Central memory CD8-positive, alpha-beta T cell (primary cell): ENCODE results near the gene UNC5A.

Experiments used
- ATAC-seq: fragments of 150-1000 bp; cut with Tn5 transposase; replicated peaks from 2 replicates; pipeline ENCODE4 v1.10.0; 2022; ENCODE audit warnings: mild to moderate bottlenecking, moderate FRiP score, moderate number of reproducible peaks; ENCODE audit not compliant: poor library complexity, severe bottlenecking; ENCODE audit errors: extremely low read depth
- DNase-seq, 2 donors: peaks; one replicate each; pipeline ENCODE4 v3.0.0; 2021; ENCODE audit warnings: low spot score in 2 of 2
- H3K27ac Mint-ChIP-seq: one replicate; pipeline ENCODE4 v1.8.0; 2022; ENCODE audit warnings: low read depth, mild to moderate bottlenecking, moderate library complexity, mixed read lengths
- H3K27me3 Mint-ChIP-seq: one replicate; pipeline ENCODE4 v1.8.0; 2022; ENCODE audit warnings: mixed read lengths
- H3K36me3 Mint-ChIP-seq: one replicate; pipeline ENCODE4 v1.8.0; 2022; ENCODE audit warnings: mild to moderate bottlenecking, moderate library complexity, mixed read lengths; ENCODE audit not compliant: insufficient read depth
- H3K4me1 Mint-ChIP-seq: one replicate; pipeline ENCODE4 v1.8.0; 2022; ENCODE audit warnings: mixed read lengths
- H3K4me3 Mint-ChIP-seq: one replicate; pipeline ENCODE4 v1.8.0; 2022; ENCODE audit warnings: mild to moderate bottlenecking, moderate library complexity, mixed read lengths
- H3K9me3 Mint-ChIP-seq: one replicate; pipeline ENCODE4 v1.8.0; 2022; ENCODE audit warnings: mixed read lengths

The UNC5A gene

DNA sequence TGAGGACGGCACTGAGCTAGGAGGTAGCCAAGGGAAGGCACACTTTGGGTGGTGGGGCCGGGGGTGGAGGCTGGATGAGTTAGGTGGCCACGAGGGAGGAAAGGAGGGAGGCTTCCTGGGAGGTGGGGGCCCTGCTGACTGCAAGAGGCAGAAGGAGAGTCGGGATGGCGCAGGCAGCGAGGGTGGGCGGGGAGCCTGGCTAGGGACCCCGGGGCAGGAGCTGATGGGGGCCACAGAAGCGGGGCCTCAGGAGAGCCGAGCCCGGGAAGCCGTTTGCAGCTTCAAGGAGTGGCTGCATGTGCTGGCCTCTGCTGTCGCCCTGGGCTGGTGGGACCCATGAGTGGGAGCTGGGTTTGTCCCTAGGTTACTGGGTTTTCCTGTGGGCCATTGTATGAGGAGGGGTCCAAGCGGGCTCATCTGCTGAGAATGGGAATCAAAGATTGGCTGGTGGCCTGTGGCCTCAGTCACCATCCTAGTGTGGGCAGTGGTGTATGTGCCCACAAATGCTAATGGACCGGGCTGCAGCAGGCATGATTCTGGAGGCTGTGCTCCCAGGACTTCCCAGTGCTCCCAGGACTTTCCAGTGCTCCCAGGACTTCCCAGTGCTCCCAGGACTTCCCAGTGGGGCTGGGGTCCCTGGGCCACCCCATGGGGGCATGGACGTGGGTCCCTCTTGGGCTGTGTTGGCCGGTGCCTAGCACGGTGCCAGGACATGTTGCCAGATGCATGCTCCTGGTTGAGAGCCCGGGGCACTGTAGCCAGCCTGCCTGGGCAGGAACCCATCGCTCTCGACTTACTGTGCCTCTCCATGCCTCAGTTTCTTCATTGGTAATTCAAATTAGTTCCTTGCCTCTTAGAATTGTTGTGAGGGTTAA is 40.2 kb downstream of the UNC5A start:
- H3K4me1 Mint-ChIP-seq: no peaks in the 10 kb centered on the region
- H3K9me3 Mint-ChIP-seq: no peaks in the 10 kb centered on the region
- DNase-seq: no peak
- no peak overlapping the region for H3K27ac Mint-ChIP-seq
- H3K4me3 Mint-ChIP-seq: no peak overlapping the region
- no peaks in the 10 kb centered on the region for H3K36me3 Mint-ChIP-seq
- ATAC-seq: no peak
- peaks cover 84% of the 10 kb centered on the region for H3K27me3 Mint-ChIP-seq

DNA sequence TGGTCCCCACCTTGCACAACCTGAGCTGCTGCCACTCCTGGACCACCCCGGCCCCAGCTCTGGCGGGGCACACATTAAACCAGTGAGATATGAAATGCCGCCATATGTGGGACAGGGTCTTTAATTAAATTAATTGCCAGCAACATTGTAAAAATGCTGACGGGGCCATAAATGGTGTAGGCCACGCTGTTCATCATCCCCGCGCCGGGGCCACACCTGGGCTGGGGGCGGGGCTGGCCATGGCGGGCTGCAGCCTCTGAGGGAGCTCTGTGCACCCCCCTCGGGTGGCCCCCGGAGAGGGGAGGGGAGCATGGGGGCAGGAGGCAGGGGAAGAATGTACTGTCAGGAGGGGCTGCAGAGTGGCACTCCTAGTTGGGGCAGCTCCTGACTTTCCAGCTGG is 41.0 kb downstream of the UNC5A start:
- ATAC-seq (no peak), DNase-seq (no peak)
- Mint-ChIP-seq H3K36me3 (no peaks in the 10 kb centered on the region), H3K9me3 (no peaks in the 10 kb centered on the region), H3K27ac (no peak overlapping the region), H3K4me3 (no peak overlapping the region), H3K4me1 (no peaks in the 10 kb centered on the region), H3K27me3 (peaks cover 76% of the 10 kb centered on the region)

DNA sequence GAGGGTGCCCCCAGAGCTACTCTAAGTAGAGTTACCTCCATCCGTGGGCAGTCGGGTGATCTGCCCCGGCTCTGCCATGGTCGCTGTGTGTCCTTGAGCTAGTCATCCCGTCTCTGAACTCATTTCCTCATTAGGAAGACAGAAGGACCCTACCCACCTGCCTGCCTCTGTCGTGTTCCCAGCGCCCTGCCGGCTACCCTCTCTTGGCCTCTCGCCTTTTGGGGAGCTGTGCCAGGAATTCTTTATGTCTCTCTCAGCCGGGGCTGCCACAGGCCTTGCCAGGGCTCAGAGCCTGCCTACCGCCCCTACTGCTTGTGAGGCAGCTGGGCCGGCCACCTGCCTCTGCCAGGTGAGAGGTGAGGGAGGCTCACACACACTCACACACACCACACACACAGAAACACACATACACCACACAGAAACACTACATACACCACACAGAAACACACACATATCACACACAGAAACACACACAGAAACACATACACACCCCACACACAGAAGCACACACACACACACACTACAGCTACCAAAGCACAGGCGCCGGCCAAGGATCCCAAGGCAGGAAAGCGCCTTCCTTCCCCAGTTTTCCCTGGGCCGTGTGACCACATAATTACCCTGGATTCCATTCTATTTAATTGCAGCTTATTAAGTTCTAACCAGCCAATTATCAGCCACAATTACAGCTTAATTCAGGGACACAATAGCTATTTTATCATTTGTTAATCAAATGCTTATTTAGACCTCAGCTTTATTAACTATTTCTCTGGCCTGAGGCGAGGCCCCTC is 41.7 kb downstream of the UNC5A start:
- Mint-ChIP-seq H3K36me3 (no peaks in the 10 kb centered on the region), H3K9me3 (no peaks in the 10 kb centered on the region), H3K27ac (no peak overlapping the region), H3K27me3 (peaks cover 76% of the 10 kb centered on the region), H3K4me1 (no peaks in the 10 kb centered on the region), H3K4me3 (no peak overlapping the region)
- ATAC-seq: no peak
- DNase-seq: no peak

DNA sequence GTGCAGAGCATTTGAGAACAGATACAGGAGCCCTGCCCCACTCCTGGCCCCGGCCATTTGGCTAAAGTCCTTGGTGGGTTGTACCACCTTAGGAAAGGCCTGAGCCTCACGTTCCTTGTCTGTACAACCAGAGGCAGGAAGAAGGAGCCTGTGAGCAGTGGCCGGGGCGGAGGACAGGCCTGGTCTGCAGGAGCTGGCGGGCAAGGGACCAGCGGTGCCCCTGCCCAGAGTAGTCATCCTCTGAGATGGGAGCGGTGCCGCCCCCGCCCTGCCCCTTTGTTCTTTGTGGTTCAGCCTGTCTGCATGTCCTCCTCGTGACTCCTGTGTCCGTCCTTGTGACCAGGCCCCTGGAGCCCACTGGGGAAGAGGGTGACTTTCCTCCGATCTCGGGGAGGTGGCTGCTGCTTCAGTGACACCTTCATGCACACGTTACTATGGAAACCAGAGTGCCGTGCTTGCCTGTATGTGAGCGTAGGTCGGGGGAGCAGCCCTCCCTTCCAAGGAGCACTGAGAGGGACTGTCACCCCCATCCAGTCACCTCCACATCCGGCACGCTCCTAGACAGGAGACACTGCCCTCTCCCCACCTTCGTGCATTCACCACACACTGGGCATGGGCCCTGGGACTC is 42.9 kb downstream of the UNC5A start:
- no peak for ATAC-seq
- no peak overlapping the region for H3K4me3 Mint-ChIP-seq
- H3K36me3 Mint-ChIP-seq: no peaks in the 10 kb centered on the region

DNA sequence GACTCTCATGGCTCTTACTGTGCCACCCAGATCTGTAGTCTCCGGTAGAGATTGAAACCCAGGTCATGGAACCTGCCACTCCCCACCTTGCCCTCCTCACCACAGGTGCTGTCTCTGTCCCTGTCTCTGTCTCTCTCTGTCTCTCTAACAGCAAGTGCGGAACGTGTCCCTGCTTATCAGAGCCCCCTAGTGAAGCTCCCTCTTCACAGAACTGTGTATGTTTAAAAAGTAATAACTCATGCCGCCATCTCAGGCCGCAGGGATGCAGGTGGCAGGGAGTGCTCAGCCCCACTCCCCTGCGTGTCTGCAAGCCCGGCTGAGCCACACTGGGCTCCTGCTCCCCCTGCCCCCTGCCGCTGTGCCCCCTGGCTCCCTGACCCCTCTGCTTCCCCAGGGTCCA is 43.8 kb downstream of the UNC5A start:
- Mint-ChIP-seq H3K27ac (no peak overlapping the region), H3K4me3 (no peak overlapping the region), H3K4me1 (no peaks in the 10 kb centered on the region), H3K9me3 (no peaks in the 10 kb centered on the region), H3K27me3 (peaks cover 76% of the 10 kb centered on the region), H3K36me3 (no peaks in the 10 kb centered on the region)
- ATAC-seq (no peak), DNase-seq (no peak)

More for the DNA sequence above, 42.9 kb downstream of the UNC5A start:
- Mint-ChIP-seq H3K27me3 (peaks cover 76% of the 10 kb centered on the region), H3K9me3 (no peaks in the 10 kb centered on the region), H3K27ac (no peak overlapping the region), H3K4me1 (no peaks in the 10 kb centered on the region)
- no peak for DNase-seq

DNA sequence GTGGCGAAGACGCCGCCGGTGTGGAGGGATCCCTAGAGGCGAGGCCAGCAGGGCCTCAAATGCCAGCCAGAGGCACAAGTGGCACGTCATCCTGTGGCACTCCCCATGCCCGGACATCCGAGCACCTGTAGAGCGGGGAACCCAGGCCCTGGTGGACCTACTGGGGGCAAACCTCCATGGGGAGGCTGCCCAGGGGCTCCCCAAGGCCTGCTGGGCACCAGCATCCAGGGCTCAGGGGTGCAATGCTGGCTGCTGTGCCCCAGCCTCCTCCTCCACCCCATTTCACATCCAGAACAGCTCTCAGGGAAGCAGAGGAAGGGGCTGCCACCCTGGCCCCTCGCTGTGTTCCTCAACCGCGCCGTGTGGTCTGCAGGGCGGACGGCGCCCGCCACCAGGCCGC is 45.2 kb downstream of the UNC5A start:
- H3K27me3 Mint-ChIP-seq: peaks cover 72% of the 10 kb centered on the region
- no peaks in the 10 kb centered on the region for H3K4me1 Mint-ChIP-seq
- H3K27ac Mint-ChIP-seq: no peak overlapping the region
- DNase-seq (no peak), ATAC-seq (no peak)
- H3K36me3 Mint-ChIP-seq: no peaks in the 10 kb centered on the region
- H3K4me3 Mint-ChIP-seq: no peak overlapping the region
- H3K9me3 Mint-ChIP-seq: no peaks in the 10 kb centered on the region

DNA sequence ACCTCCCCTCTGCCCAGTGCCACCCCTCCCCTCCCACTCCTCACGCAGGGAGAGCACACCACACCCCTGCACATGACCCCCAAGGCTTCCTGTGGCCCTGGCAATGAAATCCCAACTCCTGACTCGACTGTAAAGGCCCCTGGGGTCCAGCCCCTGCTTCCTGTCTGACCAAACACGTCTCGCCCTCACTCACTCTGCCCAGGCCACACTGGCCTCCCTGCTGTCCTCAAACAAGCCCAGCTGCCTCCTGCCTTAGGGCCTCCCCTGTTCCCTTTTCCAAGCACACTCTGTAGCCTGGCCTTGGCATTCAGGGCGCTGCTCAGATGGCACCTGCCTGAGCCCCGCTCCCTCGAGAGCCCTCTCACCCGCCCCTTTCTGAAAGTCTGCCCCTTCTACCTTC is 46.4 kb downstream of the UNC5A start:
- no peak overlapping the region for H3K27ac Mint-ChIP-seq
- no peaks in the 10 kb centered on the region for H3K4me1 Mint-ChIP-seq
- DNase-seq: no peak
- no peaks in the 10 kb centered on the region for H3K9me3 Mint-ChIP-seq
- ATAC-seq: no peak
- no peaks in the 10 kb centered on the region for H3K36me3 Mint-ChIP-seq
- H3K4me3 Mint-ChIP-seq: no peak overlapping the region
- H3K27me3 Mint-ChIP-seq: peaks cover 70% of the 10 kb centered on the region

DNA sequence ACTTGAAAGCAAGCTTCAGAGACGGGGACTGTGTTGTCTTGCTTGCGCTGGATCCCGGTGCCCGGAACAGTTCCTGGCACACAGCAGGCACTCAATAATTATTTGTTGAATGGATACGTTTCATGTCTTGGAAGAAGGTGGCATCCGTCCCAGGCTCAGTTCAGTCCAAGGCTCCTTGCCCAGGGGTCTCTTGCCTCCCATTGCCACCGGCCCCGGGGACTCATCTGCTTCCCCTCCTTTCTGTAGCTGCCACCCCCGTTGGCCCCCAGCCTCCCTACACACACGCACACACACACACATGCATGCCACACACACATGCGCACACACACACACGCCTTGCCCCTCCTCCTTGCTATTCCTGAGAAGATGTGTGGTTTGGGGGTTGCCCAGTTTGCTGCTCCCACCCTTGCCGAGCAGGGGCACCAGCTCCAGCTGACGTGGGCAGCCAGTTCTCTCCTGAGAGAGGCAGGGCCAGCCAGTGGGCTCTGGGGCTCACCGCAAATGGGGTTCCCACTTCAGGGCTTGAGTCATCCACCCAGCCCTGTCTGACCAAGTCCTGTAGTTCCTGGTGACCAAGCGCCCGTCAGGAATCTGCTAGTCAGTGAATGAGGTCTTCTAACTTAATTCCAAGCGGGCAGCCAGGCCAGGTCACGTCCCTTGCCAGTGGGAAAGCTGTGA is 47.0 kb downstream of the UNC5A start:
- Mint-ChIP-seq H3K27ac (no peak overlapping the region), H3K4me3 (no peak overlapping the region), H3K36me3 (no peaks in the 10 kb centered on the region), H3K9me3 (no peaks in the 10 kb centered on the region), H3K4me1 (no peaks in the 10 kb centered on the region), H3K27me3 (peaks cover 64% of the 10 kb centered on the region)
- ATAC-seq (no peak), DNase-seq (no peak)

DNA sequence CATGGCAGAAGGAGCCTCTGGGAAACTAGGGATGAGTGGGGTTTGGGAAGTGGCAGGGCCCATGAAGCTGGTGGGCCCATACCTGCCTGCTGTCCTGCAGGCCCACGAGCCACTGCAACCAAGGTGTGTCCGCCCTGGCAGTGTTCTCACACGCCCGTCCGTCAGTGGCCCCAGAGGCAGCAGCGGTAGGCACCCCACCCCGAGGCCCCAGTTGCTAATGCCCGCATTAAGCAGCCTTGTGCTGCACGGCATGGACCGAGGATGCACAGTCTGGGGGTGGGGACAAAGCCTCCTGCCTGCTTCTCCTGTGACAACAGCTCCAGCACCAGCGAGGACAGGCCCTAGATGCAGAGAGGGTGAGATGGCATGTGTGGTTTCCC is 47.5 kb downstream of the UNC5A start:
- H3K27ac Mint-ChIP-seq: no peak overlapping the region
- H3K27me3 Mint-ChIP-seq: peaks cover 63% of the 10 kb centered on the region
- ATAC-seq: no peak
- H3K4me1 Mint-ChIP-seq: no peaks in the 10 kb centered on the region
- H3K9me3 Mint-ChIP-seq: no peaks in the 10 kb centered on the region
- no peak for DNase-seq
- no peak overlapping the region for H3K4me3 Mint-ChIP-seq
- no peaks in the 10 kb centered on the region for H3K36me3 Mint-ChIP-seq

DNA sequence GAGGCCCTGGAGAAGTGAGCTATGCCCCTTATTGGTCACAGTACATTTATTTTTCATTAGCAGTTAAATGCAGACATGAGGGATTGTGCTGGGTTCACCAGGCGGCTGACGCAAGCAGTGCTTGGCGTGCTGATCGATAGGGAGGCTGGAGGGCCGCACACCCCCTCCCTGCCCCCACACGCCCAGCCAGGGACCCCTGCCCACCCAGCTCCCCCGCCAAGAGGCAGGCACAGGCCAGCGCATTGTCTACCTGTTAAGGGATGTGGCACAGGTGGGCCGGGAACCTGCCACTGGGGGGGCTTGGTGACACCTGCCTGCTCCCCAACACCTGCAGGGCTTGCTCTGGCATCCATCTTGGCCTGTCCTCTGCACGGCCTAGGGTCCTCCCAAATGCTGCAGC is 49.6 kb downstream of the UNC5A start:
- H3K27me3 Mint-ChIP-seq: peaks cover 65% of the 10 kb centered on the region
- no peaks in the 10 kb centered on the region for H3K9me3 Mint-ChIP-seq
- no peak for ATAC-seq
- no peaks in the 10 kb centered on the region for H3K36me3 Mint-ChIP-seq
- H3K4me1 Mint-ChIP-seq: no peaks in the 10 kb centered on the region
- no peak overlapping the region for H3K27ac Mint-ChIP-seq
- no peak for DNase-seq
- H3K4me3 Mint-ChIP-seq: no peak overlapping the region

DNA sequence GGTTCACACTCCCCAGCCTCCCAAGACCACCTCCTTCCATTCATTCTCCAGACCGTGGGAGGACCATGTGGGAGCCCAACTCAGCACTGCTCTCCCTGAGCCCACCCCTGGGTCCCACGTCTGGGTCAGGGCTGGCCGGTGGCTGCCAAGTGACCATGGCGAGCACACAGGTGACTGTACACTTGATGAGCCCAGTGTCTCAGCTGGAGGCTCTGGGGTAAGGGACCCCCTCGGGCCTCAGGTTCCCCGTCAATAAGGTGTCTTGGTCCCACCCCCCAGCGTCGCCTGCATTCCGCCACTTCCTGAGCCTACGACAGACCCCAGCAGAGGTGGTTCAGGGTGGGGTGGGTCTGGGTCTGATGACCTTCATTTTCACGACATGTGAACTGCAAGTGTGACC is 50.0 kb downstream of the UNC5A start:
- ATAC-seq (no peak), DNase-seq (no peak)
- Mint-ChIP-seq H3K4me3 (no peak overlapping the region), H3K9me3 (no peaks in the 10 kb centered on the region), H3K27me3 (peaks cover 65% of the 10 kb centered on the region), H3K36me3 (no peaks in the 10 kb centered on the region), H3K4me1 (no peaks in the 10 kb centered on the region), H3K27ac (no peak overlapping the region)

DNA sequence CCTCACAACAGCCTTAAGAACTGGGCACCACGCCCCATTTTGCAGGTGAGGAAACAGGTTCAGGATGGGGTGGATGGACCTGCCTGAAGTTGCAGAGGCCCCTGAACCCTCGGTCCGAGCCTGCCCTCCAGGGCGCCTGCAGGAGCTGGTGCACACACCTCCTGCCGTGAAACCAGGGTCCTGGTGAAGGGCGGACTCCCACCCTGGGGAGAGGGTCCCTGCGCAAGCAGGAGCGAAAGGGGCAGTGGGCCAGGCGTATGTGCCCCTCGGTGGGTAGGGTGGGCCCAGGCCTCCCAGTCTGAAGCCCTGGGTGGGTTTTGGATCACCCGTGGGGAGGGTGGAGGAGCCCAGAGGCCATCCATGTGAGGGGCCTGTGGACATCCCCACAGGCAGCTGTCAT is 50.9 kb downstream of the UNC5A start:
- H3K27me3 Mint-ChIP-seq: peaks cover 73% of the 10 kb centered on the region
- H3K4me1 Mint-ChIP-seq: no peaks in the 10 kb centered on the region
- no peak overlapping the region for H3K27ac Mint-ChIP-seq
- no peaks in the 10 kb centered on the region for H3K9me3 Mint-ChIP-seq
- H3K36me3 Mint-ChIP-seq: no peaks in the 10 kb centered on the region
- DNase-seq: no peak
- ATAC-seq: no peak
- H3K4me3 Mint-ChIP-seq: no peak overlapping the region
